ENCODE data around the gene FRMPD4. TPM values are rescaled to one million over a fixed set of nuclear protein-coding genes. Genes with fewer than 3 reads are reported as not detected.
A peak's percentile ranks its signal among the peaks of the same experiment; 100 is the strongest.

Gene FRMPD4
- total RNA-seq, 1 experiment from 2014 or later: 1.4 TPM

DNA sequence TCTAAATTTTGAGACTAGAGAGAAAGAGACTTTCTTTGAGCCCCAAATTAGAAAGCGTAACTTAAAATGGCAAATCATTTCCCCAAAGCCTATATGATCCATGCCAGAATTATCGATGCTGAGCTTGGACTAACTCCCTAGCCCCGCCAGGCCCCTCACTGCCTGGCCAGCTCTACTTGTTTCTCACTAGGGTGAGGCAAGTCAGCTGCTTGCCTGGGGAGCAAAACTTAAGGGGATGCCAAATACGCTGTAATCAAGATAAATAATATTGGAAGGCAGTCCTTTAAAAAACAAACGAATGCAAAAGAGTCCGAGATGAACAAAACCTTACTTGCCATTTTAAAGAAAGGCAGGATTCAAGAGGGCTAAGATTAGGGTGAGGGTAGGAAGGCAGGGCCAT, 236.0 kb downstream of the FRMPD4 start (continued):
- TF ChIP-seq, protein P1, sequence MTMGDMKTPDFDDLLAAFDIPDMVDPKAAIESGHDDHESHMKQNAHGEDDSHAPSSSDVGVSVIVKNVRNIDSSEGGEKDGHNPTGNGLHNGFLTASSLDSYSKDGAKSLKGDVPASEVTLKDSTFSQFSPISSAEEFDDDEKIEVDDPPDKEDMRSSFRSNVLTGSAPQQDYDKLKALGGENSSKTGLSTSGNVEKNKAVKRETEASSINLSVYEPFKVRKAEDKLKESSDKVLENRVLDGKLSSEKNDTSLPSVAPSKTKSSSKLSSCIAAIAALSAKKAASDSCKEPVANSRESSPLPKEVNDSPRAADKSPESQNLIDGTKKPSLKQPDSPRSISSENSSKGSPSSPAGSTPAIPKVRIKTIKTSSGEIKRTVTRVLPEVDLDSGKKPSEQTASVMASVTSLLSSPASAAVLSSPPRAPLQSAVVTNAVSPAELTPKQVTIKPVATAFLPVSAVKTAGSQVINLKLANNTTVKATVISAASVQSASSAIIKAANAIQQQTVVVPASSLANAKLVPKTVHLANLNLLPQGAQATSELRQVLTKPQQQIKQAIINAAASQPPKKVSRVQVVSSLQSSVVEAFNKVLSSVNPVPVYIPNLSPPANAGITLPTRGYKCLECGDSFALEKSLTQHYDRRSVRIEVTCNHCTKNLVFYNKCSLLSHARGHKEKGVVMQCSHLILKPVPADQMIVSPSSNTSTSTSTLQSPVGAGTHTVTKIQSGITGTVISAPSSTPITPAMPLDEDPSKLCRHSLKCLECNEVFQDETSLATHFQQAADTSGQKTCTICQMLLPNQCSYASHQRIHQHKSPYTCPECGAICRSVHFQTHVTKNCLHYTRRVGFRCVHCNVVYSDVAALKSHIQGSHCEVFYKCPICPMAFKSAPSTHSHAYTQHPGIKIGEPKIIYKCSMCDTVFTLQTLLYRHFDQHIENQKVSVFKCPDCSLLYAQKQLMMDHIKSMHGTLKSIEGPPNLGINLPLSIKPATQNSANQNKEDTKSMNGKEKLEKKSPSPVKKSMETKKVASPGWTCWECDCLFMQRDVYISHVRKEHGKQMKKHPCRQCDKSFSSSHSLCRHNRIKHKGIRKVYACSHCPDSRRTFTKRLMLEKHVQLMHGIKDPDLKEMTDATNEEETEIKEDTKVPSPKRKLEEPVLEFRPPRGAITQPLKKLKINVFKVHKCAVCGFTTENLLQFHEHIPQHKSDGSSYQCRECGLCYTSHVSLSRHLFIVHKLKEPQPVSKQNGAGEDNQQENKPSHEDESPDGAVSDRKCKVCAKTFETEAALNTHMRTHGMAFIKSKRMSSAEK (CRISPR knock-in tag; IDR thresholded peaks at IDR 0.05; ENCODE audit: borderline replicate concordance): no peak
- TF ChIP-seq, protein P2, sequence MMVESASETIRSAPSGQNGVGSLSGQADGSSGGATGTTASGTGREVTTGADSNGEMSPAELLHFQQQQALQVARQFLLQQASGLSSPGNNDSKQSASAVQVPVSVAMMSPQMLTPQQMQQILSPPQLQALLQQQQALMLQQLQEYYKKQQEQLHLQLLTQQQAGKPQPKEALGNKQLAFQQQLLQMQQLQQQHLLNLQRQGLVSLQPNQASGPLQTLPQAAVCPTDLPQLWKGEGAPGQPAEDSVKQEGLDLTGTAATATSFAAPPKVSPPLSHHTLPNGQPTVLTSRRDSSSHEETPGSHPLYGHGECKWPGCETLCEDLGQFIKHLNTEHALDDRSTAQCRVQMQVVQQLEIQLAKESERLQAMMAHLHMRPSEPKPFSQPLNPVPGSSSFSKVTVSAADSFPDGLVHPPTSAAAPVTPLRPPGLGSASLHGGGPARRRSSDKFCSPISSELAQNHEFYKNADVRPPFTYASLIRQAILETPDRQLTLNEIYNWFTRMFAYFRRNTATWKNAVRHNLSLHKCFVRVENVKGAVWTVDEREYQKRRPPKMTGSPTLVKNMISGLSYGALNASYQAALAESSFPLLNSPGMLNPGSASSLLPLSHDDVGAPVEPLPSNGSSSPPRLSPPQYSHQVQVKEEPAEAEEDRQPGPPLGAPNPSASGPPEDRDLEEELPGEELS (CRISPR knock-in tag; IDR thresholded peaks at IDR 0.05): no peak
- TF ChIP-seq ZNF219 (CRISPR knock-in tag; IDR thresholded peaks at IDR 0.05; ENCODE audit: borderline replicate concordance): no peak
- TF ChIP-seq, protein P3, sequence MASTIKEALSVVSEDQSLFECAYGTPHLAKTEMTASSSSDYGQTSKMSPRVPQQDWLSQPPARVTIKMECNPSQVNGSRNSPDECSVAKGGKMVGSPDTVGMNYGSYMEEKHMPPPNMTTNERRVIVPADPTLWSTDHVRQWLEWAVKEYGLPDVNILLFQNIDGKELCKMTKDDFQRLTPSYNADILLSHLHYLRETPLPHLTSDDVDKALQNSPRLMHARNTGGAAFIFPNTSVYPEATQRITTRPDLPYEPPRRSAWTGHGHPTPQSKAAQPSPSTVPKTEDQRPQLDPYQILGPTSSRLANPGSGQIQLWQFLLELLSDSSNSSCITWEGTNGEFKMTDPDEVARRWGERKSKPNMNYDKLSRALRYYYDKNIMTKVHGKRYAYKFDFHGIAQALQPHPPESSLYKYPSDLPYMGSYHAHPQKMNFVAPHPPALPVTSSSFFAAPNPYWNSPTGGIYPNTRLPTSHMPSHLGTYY (CRISPR knock-in tag; IDR thresholded peaks at IDR 0.05): no peak
- no peak for TF ChIP-seq ZNF396 (CRISPR knock-in tag; IDR thresholded peaks at IDR 0.05; ENCODE audit: borderline replicate concordance)
- TF ChIP-seq, protein P4, sequence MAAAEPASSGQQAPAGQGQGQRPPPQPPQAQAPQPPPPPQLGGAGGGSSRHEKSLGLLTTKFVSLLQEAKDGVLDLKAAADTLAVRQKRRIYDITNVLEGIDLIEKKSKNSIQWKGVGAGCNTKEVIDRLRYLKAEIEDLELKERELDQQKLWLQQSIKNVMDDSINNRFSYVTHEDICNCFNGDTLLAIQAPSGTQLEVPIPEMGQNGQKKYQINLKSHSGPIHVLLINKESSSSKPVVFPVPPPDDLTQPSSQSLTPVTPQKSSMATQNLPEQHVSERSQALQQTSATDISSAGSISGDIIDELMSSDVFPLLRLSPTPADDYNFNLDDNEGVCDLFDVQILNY (CRISPR knock-in tag; IDR thresholded peaks at IDR 0.05): no peak
- TF ChIP-seq, protein P5, sequence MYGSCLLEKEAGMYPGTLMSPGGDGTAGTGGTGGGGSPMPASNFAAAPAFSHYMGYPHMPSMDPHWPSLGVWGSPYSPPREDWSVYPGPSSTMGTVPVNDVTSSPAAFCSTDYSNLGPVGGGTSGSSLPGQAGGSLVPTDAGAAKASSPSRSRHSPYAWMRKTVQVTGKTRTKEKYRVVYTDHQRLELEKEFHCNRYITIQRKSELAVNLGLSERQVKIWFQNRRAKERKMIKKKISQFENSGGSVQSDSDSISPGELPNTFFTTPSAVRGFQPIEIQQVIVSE (CRISPR knock-in tag; IDR thresholded peaks at IDR 0.05; ENCODE audit: borderline replicate concordance): no peak

DNA sequence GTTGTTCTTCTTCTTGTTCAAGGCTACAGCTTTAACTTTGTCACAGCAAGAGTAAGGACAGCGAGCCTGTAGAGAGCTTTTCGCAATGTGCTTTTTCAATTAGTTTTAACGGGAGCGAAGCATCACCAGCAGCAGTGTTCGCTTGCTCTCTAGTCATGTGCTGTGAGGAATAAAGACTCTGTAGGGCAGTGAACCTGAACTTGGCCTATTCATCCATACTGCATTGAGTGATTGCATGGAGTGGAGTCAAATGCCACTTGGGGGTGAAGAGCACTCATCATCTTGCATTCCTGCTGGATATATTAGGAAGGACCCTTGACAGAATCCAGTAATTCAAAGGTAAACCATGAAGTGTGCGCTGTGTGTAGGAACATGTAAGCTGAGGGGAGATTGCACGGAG, 240.0 kb downstream of the FRMPD4 start:
- peaks cover 5% of the 10 kb centered on the region for H3K27me3 Mint-ChIP-seq (ENCODE audit: low read depth)
- POLR2A ChIA-PET: no interaction called here
- CTCF ChIA-PET: no interaction called here
- 0 out of 2 replicates have a peak overlapping the region, but pooled peaks have one; percentile 2 for H3K27ac Mint-ChIP-seq
- no peaks in the 10 kb centered on the region for H3K9me3 Mint-ChIP-seq
- no peaks in the 10 kb centered on the region for H3K36me3 Mint-ChIP-seq
- no peak for TF ChIP-seq NR3C1 (CRISPR knock-in tag; conservative IDR thresholded peaks at IDR 0.05; ENCODE audit: low read depth)
- TF ChIP-seq CREB1 (CRISPR knock-in tag; IDR thresholded peaks at IDR 0.05): no peak
- no peak for TF ChIP-seq JUN (CRISPR knock-in tag; IDR thresholded peaks at IDR 0.05)
- TF ChIP-seq, protein P6, sequence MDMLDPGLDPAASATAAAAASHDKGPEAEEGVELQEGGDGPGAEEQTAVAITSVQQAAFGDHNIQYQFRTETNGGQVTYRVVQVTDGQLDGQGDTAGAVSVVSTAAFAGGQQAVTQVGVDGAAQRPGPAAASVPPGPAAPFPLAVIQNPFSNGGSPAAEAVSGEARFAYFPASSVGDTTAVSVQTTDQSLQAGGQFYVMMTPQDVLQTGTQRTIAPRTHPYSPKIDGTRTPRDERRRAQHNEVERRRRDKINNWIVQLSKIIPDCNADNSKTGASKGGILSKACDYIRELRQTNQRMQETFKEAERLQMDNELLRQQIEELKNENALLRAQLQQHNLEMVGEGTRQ (CRISPR knock-in tag; IDR thresholded peaks at IDR 0.05): no peak
- no peak for TF ChIP-seq ZNF423 (CRISPR knock-in tag; IDR thresholded peaks at IDR 0.05)
- no peak for TF ChIP-seq SP1 (CRISPR knock-in tag; conservative IDR thresholded peaks at IDR 0.05)
- no peak for TF ChIP-seq NFATC4 (CRISPR knock-in tag; IDR thresholded peaks at IDR 0.05)
- no peak for ATAC-seq
- H3K4me3 Mint-ChIP-seq: no peak overlapping the region
- no peak for DNase-seq (ENCODE audit: low spot score)
- H3K4me1 Mint-ChIP-seq: peaks cover 13% of the 10 kb centered on the region

DNA sequence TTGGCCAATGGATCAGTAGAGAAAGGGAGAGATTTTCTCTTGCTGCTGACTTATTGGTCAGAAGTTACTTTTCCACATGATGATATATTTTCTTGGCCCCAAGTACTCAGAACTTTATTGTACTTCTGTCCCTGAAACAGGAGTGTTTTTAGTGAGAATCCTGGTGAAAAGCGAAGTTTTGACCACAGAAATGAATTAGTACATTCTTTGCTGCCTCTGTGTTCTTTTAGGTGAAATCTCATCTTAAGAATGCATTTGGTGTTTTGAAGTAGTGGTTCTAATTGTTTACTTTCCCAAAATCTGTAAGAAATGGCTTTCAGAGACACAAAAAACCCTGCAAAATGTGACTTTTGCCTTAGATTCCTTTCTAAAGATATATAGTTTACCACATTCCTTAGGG, 240.4 kb downstream of the FRMPD4 start:
- Mint-ChIP-seq H3K9me3 (no peaks in the 10 kb centered on the region), H3K36me3 (no peaks in the 10 kb centered on the region), H3K4me3 (no peak overlapping the region), H3K27me3 (ENCODE audit: low read depth) (peaks cover 5% of the 10 kb centered on the region), H3K27ac (no peak overlapping the region), H3K4me1 (peaks cover 13% of the 10 kb centered on the region)
- ATAC-seq (no peak), DNase-seq (ENCODE audit: low spot score) (no peak)
- ChIA-PET CTCF (no interaction called here), POLR2A (no interaction called here)
- TF ChIP-seq ZNF232 (CRISPR knock-in tag; IDR thresholded peaks at IDR 0.05) (no peak), FOXK1 (CRISPR knock-in tag; IDR thresholded peaks at IDR 0.05) (no peak), HMGA2 (CRISPR knock-in tag; IDR thresholded peaks at IDR 0.05) (no peak), MYBL2 (CRISPR knock-in tag; IDR thresholded peaks at IDR 0.05) (no peak), MXD4 (CRISPR knock-in tag; IDR thresholded peaks at IDR 0.05; ENCODE audit: borderline replicate concordance) (no peak), TEAD4 (CRISPR knock-in tag; IDR thresholded peaks at IDR 0.05) (no peak)
- TF ChIP-seq, protein P7, sequence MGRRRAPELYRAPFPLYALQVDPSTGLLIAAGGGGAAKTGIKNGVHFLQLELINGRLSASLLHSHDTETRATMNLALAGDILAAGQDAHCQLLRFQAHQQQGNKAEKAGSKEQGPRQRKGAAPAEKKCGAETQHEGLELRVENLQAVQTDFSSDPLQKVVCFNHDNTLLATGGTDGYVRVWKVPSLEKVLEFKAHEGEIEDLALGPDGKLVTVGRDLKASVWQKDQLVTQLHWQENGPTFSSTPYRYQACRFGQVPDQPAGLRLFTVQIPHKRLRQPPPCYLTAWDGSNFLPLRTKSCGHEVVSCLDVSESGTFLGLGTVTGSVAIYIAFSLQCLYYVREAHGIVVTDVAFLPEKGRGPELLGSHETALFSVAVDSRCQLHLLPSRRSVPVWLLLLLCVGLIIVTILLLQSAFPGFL (CRISPR knock-in tag; IDR thresholded peaks at IDR 0.05; ENCODE audit: borderline replicate concordance): no peak
- TF ChIP-seq, protein P8, sequence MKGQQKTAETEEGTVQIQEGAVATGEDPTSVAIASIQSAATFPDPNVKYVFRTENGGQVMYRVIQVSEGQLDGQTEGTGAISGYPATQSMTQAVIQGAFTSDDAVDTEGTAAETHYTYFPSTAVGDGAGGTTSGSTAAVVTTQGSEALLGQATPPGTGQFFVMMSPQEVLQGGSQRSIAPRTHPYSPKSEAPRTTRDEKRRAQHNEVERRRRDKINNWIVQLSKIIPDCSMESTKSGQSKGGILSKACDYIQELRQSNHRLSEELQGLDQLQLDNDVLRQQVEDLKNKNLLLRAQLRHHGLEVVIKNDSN (CRISPR knock-in tag; IDR thresholded peaks at IDR 0.05): no peak

All from WTC11 (cell line).